ENCODE results near the gene ORAI3.

DNA sequence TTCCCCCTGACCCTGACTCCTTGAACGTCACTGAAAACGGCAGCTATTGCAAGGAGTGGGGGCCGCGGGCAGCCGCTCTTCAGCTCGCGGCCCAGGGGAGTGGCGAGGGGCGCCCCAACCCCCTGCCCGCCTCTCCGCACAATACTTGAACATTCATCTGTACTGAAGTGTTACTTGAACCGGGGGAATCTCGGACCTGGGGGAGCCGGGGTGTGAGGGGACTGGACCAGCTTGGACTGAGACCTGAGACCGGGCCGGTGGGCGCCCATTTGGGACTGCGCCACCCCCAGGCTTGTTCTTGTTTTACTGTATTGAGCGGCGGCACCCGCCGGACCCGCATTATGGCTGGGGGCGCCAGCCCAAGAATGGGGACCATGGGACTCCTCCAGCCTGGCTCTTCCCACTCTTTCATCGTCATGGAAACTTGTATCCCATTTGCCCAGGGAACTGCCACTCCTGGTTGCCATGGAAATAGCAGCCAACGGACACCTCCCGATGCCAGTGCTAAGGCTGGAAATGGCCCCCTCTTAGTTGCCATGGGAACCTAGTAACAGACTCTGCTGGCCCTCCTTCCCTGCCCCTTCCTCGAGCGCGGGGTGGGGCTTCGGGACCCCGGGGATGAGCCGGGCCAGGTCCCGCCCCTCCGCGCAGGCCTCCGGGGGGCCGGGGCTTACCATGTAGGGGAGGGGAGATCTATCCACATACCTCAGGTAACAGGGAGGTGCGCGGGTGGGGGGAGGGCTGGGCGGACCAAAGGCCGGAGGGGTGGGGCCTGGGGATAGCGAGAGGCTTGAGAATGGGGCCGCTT is 805 bp upstream of the ORAI3 start:
- TF ChIP-seq, protein P1, sequence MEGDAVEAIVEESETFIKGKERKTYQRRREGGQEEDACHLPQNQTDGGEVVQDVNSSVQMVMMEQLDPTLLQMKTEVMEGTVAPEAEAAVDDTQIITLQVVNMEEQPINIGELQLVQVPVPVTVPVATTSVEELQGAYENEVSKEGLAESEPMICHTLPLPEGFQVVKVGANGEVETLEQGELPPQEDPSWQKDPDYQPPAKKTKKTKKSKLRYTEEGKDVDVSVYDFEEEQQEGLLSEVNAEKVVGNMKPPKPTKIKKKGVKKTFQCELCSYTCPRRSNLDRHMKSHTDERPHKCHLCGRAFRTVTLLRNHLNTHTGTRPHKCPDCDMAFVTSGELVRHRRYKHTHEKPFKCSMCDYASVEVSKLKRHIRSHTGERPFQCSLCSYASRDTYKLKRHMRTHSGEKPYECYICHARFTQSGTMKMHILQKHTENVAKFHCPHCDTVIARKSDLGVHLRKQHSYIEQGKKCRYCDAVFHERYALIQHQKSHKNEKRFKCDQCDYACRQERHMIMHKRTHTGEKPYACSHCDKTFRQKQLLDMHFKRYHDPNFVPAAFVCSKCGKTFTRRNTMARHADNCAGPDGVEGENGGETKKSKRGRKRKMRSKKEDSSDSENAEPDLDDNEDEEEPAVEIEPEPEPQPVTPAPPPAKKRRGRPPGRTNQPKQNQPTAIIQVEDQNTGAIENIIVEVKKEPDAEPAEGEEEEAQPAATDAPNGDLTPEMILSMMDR (conservative IDR thresholded peaks at IDR 0.05 in 1 of 2, IDR thresholded peaks at IDR 0.05 in 1 of 2; ENCODE audit: low read depth in 1 of 2, low read length in 2 of 2): no peak
- no peak for TF ChIP-seq EZH2 (IDR thresholded peaks at IDR 0.05; ENCODE audit: low read length, missing control alignments)

All from fibroblast of lung (primary cell).